ENCODE measurements around the gene CEP128. TPM values are rescaled to one million over a fixed set of nuclear protein-coding genes. Genes with fewer than 3 reads are reported as not detected.

Gene CEP128
- total and polyA plus RNA-seq, 3 donors from 2014 or later = 8.5 to 30.9 (median 15.3) TPM

DNA sequence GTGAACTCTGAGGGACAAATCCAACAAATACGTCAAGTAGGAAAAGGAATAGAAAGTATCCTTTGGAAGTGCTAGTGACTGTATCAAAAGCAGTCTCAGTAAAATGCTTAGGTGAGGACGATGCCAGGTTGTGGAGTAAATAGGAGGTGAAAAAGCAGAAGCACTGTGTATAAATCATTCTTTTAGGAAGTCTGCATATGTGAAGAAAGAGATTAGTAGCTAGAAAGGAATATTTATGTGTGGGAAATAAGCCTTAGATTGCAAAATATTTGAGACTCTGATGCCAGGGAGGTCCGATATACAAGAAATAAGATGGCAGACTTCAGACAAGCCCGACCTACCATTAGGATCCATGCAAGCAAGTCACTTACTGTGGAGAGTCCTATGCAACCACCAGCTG, 7.9 kb downstream of the CEP128 start:
- intact Hi-C loops (cut with DNase I; ENCODE audit: low total_unique reads) = no loop called here

GRCh38 chr14:80933282-80933681, 8.3 kb downstream of the CEP128 start:
- H3K27ac ChIP-seq = no peak overlapping the region
- H3K9me3 ChIP-seq = no peaks in the 10 kb centered on the region

More for the DNA sequence above, 7.9 kb downstream of the CEP128 start:
- 84 to 86% methylated on average over 4 of the region's 4 CpGs for WGBS, 2 donors
- TF ChIP-seq POLR2A (IDR thresholded peaks at IDR 0.05) = no peak
- TF ChIP-seq, protein P1, sequence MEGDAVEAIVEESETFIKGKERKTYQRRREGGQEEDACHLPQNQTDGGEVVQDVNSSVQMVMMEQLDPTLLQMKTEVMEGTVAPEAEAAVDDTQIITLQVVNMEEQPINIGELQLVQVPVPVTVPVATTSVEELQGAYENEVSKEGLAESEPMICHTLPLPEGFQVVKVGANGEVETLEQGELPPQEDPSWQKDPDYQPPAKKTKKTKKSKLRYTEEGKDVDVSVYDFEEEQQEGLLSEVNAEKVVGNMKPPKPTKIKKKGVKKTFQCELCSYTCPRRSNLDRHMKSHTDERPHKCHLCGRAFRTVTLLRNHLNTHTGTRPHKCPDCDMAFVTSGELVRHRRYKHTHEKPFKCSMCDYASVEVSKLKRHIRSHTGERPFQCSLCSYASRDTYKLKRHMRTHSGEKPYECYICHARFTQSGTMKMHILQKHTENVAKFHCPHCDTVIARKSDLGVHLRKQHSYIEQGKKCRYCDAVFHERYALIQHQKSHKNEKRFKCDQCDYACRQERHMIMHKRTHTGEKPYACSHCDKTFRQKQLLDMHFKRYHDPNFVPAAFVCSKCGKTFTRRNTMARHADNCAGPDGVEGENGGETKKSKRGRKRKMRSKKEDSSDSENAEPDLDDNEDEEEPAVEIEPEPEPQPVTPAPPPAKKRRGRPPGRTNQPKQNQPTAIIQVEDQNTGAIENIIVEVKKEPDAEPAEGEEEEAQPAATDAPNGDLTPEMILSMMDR (IDR thresholded peaks at IDR 0.05) = no peak
- Histone ChIP-seq H3K36me3 (ENCODE audit: low read depth, missing control alignments) (no peaks in the 10 kb centered on the region), H3K4me1 (no peaks in the 10 kb centered on the region), H3K4me3 (no peak overlapping the region), H3K27ac (no peak overlapping the region), H3K27me3 (no peaks in the 10 kb centered on the region), H3K9me3 (no peaks in the 10 kb centered on the region)
- no peak for DNase-seq

GRCh38 chr14:80930836-80931389, 10.6 kb downstream of the CEP128 start:
- WGBS, 2 donors = 78 to 81% methylated on average over 8 of the region's 8 CpGs
- TF ChIP-seq, protein P1 (IDR thresholded peaks at IDR 0.05) = no peak
- no peak for TF ChIP-seq POLR2A (IDR thresholded peaks at IDR 0.05)
- Histone ChIP-seq H3K4me1 (no peaks in the 10 kb centered on the region), H3K27ac (no peak overlapping the region), H3K4me3 (no peak overlapping the region), H3K36me3 (ENCODE audit: low read depth, missing control alignments) (no peaks in the 10 kb centered on the region), H3K27me3 (no peaks in the 10 kb centered on the region), H3K9me3 (no peaks in the 10 kb centered on the region)
- intact Hi-C loops (cut with DNase I; ENCODE audit: low total_unique reads) = no loop called here
- no peak for DNase-seq

More at GRCh38 chr14:80933282-80933681, 8.3 kb downstream of the CEP128 start:
- intact Hi-C loops (cut with DNase I; ENCODE audit: low total_unique reads) = no loop called here
- no peak for TF ChIP-seq POLR2A (IDR thresholded peaks at IDR 0.05)
- TF ChIP-seq, protein P1 (IDR thresholded peaks at IDR 0.05) = no peak
- H3K27me3 ChIP-seq = no peaks in the 10 kb centered on the region
- H3K4me1 ChIP-seq = no peaks in the 10 kb centered on the region
- no peak overlapping the region for H3K4me3 ChIP-seq
- DNase-seq = no peak
- H3K36me3 ChIP-seq (ENCODE audit: low read depth, missing control alignments) = no peaks in the 10 kb centered on the region

DNA sequence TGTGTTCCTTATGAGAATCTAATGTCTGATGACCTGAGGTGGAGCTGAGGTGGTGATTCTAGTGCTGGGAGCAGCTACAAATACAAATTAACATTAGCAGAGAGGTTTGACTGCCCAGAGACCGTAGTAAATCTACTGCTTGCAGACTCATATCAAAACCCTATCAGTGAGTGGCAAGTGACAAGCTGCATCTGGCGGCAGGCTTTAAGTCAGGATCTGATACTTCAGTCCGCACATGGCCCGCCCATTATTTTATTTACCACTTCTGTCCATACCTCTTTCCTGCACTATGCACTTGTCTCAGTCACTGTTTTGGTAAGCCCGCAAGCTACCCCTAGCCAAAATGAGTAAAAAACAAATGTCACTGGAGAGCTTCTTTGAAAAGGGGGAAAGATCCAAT, 11.4 kb downstream of the CEP128 start:
- TF ChIP-seq, protein P1 (IDR thresholded peaks at IDR 0.05) = no peak
- no peak for TF ChIP-seq POLR2A (IDR thresholded peaks at IDR 0.05)
- intact Hi-C loops (cut with DNase I; ENCODE audit: low total_unique reads) = no loop called here
- no peak overlapping the region for H3K4me3 ChIP-seq
- no peaks in the 10 kb centered on the region for H3K36me3 ChIP-seq (ENCODE audit: low read depth, missing control alignments)
- H3K27ac ChIP-seq = no peak overlapping the region
- H3K27me3 ChIP-seq = no peaks in the 10 kb centered on the region
- WGBS, 2 donors = 97 to 98% methylated on average over 5 of the region's 5 CpGs
- DNase-seq = no peak
- H3K9me3 ChIP-seq = no peaks in the 10 kb centered on the region
- H3K4me1 ChIP-seq = no peaks in the 10 kb centered on the region
